T-cell (primary cell): Measurements from ENCODE around the gene CEACAM5. TPM values are rescaled to one million over a fixed set of nuclear protein-coding genes. Genes with fewer than 3 reads are reported as not detected.
A peak's percentile ranks its signal among the peaks of the same experiment; 100 is the strongest.

Experiments used
- ATAC-seq, 4 experiments: fragments of 200-7000 bp in 3 of 4; fragments of 150-1000 bp in 1 of 4; cut with Tn5 transposase; replicated peaks in 1 of 4; 1 replicate in 3 of 4; 2 replicates in 1 of 4; pipeline ENCODE4 v1.10.0; 2021; ENCODE audit warnings: moderate library complexity in 3 of 4, mild to moderate bottlenecking in 2 of 4, moderate number of reproducible peaks in 1 of 4
- CTCF ChIA-PET, 2 donors: fragments of 300-600 bp; sonication (Branson Sonifier 250); formaldehyde crosslinking; loops; one replicate each; lab custom pipeline; 2022; ENCODE audit warnings: antibody characterized with exemption in 2 of 2; lab: Charles Lee
- POLR2A ChIA-PET, 2 donors: fragments of 300-600 bp; sonication (Branson Sonifier 250); formaldehyde crosslinking; loops; one replicate each; lab custom pipeline; 2022; ENCODE audit warnings: antibody characterized with exemption in 2 of 2; lab: Charles Lee
- DNase-seq, 35 experiments: peaks; one replicate each; pipeline versions ENCODE4 v3.0.0 to v3.0.0-alpha.2; 2013 to 2023
- H3K27ac ChIP-seq: one replicate; pipeline ENCODE4 v1.5.1; 2013; ENCODE audit warnings: low read length
- H3K27me3 ChIP-seq, 2 experiments: replicated peaks in 1 of 2; 1 replicate in 1 of 2; 2 replicates in 1 of 2; pipeline versions ENCODE4 v1.6.1 to v1.7.0; 2013; ENCODE audit warnings: low read length in 1 of 2, mixed read lengths in 1 of 2; ENCODE audit not compliant: control insufficient read depth in 2 of 2, insufficient read depth in 2 of 2; ENCODE audit errors: extremely low read depth in 1 of 2
- H3K36me3 ChIP-seq, 2 donors: 1 replicate in 1 of 2; 2 replicates in 1 of 2; pipeline versions ENCODE4 v1.6.1 to v1.7.0; 2013; ENCODE audit warnings: low read length in 1 of 2; ENCODE audit not compliant: control insufficient read depth in 2 of 2, insufficient read depth in 1 of 2; ENCODE audit errors: extremely low read depth in 1 of 2
- H3K4me1 ChIP-seq, 2 experiments: 1 replicate in 1 of 2; 2 replicates in 1 of 2; pipeline versions ENCODE4 v1.6.1 to v1.7.0; 2013; ENCODE audit warnings: low read length in 2 of 2, mixed read lengths in 1 of 2; ENCODE audit not compliant: insufficient read depth in 2 of 2, control insufficient read depth in 1 of 2; ENCODE audit errors: extremely low read depth in 1 of 2
- H3K4me3 ChIP-seq, 2 donors: 1 replicate in 1 of 2; 2 replicates in 1 of 2; pipeline versions ENCODE4 v1.5.1 to v1.7.0; 2013; ENCODE audit warnings: mild to moderate bottlenecking in 2 of 2, low read length in 1 of 2, moderate library complexity in 1 of 2; ENCODE audit not compliant: control insufficient read depth in 1 of 2; ENCODE audit errors: extremely low read depth in 1 of 2
- H3K9me3 ChIP-seq: 2 replicates; pipeline ENCODE4 v1.7.0; 2013
- H3K27ac Mint-ChIP-seq, 2 donors: one replicate each; pipeline ENCODE4 v1.8.0; 2020 to 2021; ENCODE audit warnings: mild to moderate bottlenecking in 2 of 2, mixed read lengths in 2 of 2
- H3K27me3 Mint-ChIP-seq, 2 donors: one replicate each; pipeline ENCODE4 v1.8.0; 2021 to 2022; ENCODE audit warnings: mixed read lengths in 2 of 2
- H3K36me3 Mint-ChIP-seq: one replicate; pipeline ENCODE4 v1.8.0; 2021; ENCODE audit warnings: mixed read lengths
- H3K4me1 Mint-ChIP-seq, 3 donors: one replicate each; pipeline ENCODE4 v1.8.0; 2020 to 2022; ENCODE audit warnings: mixed read lengths in 3 of 3, mild to moderate bottlenecking in 1 of 3
- H3K4me3 Mint-ChIP-seq, 3 donors: one replicate each; pipeline ENCODE4 v1.8.0; 2020 to 2022; ENCODE audit warnings: mild to moderate bottlenecking in 3 of 3, mixed read lengths in 3 of 3, moderate library complexity in 3 of 3
- H3K9me3 Mint-ChIP-seq, 3 donors: one replicate each; pipeline ENCODE4 v1.8.0; 2020 to 2022; ENCODE audit warnings: mixed read lengths in 3 of 3
- WGBS: methylation state at CpG from one replicate; pipeline ENCODE4 v1.1.5; 2013; ENCODE audit warnings: missing lambda C conversion rate; ENCODE audit not compliant: insufficient coverage; 5-methylcytosine and 5-hydroxymethylcytosine counted together
- total RNA-seq, 35 experiments: library from RNA in 6 of 35; stranded (reverse) in 6 of 35; fragments of 120-200 nt in 1 of 35; gene quantifications; one replicate each; pipeline versions ENCODE4 v1.2.1 to v1.2.4 and lab custom pipeline; 2013 to 2026

Gene CEACAM5
- total RNA-seq, 5 donors from 2014 or later (not counting 1 experiment from before 2014, with no cell fraction given), result 0.61 to 1.3 (median 1.0) TPM; not detected in 2

- Histone ChIP-seq H3K27ac (no peak overlapping the region), H3K4me3 (no peak overlapping the region), H3K4me1 (no peaks in the 10 kb centered on the region), H3K36me3 (no peaks in the 10 kb centered on the region), H3K9me3 (no peaks in the 10 kb centered on the region), H3K27me3 (peaks cover 0 to 66% of the 10 kb centered on the region in 2 experiments)
- ChIA-PET CTCF (interaction anchor here in 1 of 2 donors (1.0 kb wide), 1 partner anchor 9 kb away, joined by 4 read pairs; no protein-coding TSS in a partner anchor), POLR2A (no interaction called here)
- H3K27me3 Mint-ChIP-seq, result peaks cover 37 to 38% of the 10 kb centered on the region in 2 donors
- no peak for ATAC-seq
- 55% methylated on average over 7 of the region's 9 CpGs for WGBS
- no peak overlapping the region for H3K27ac Mint-ChIP-seq
- H3K36me3 Mint-ChIP-seq, result no peaks in the 10 kb centered on the region
- H3K9me3 Mint-ChIP-seq, result peaks cover 0 to 12% (median 5%) of the 10 kb centered on the region in 3 donors
- no peak overlapping the region for H3K4me3 Mint-ChIP-seq
- H3K4me1 Mint-ChIP-seq, result no peaks in the 10 kb centered on the region
- DNase-seq, result peak in 2 of 35 experiments; percentile 8 to 9
Observed at GRCh38 chr19:41697198-41697855, 11.1 kb upstream of the CEACAM5 start.

GRCh38 chr19:41698746-41699230, 9.6 kb upstream of the CEACAM5 start:
- Mint-ChIP-seq H3K36me3 (no peaks in the 10 kb centered on the region), H3K4me3 (no peak overlapping the region), H3K27ac (no peak overlapping the region), H3K4me1 (no peaks in the 10 kb centered on the region), H3K9me3 (no peaks in the 10 kb centered on the region), H3K27me3 (peaks cover 31% of the 10 kb centered on the region in 2 donors)
- ChIA-PET POLR2A (no interaction called here), CTCF (interaction anchor here in 1 of 2 donors (0.6 to 0.9 kb wide), 4 partner anchors 8 to 173 kb away, joined by 3 to 7 read pairs (median 6); no protein-coding TSS in a partner anchor)
- WGBS, result 29% methylated on average over 1 of the region's 1 CpG
- no peaks in the 10 kb centered on the region for H3K4me1 ChIP-seq
- ATAC-seq, result no peak
- no peak overlapping the region for H3K4me3 ChIP-seq
- peaks cover 0 to 69% of the 10 kb centered on the region in 2 experiments for H3K27me3 ChIP-seq
- no peak for DNase-seq
- no peaks in the 10 kb centered on the region for H3K36me3 ChIP-seq
- H3K27ac ChIP-seq, result no peak overlapping the region
- no peaks in the 10 kb centered on the region for H3K9me3 ChIP-seq

- CTCF ChIA-PET, result interaction anchor here in 1 of 2 donors (0.6 to 0.9 kb wide), 4 partner anchors 7 to 173 kb away, joined by 3 to 7 read pairs (median 6); no protein-coding TSS in a partner anchor
- no peaks in the 10 kb centered on the region for H3K36me3 Mint-ChIP-seq
- Histone ChIP-seq H3K4me3 (no peak overlapping the region), H3K27ac (no peak overlapping the region), H3K36me3 (no peaks in the 10 kb centered on the region), H3K27me3 (peaks cover 0 to 69% of the 10 kb centered on the region in 2 experiments), H3K9me3 (no peaks in the 10 kb centered on the region), H3K4me1 (no peaks in the 10 kb centered on the region)
- DNase-seq (peak in 2 of 35 experiments; percentile 7 to 21), ATAC-seq (no peak)
- 78% methylated on average over 17 of the region's 17 CpGs for WGBS
- POLR2A ChIA-PET, result no interaction called here
- H3K27ac Mint-ChIP-seq, result no peak overlapping the region
- H3K27me3 Mint-ChIP-seq, result peaks cover 29 to 32% of the 10 kb centered on the region in 2 donors
- no peak overlapping the region for H3K4me3 Mint-ChIP-seq
- no peaks in the 10 kb centered on the region for H3K9me3 Mint-ChIP-seq
- H3K4me1 Mint-ChIP-seq, result no peaks in the 10 kb centered on the region
Observed at GRCh38 chr19:41699231-41699967, 9.0 kb upstream of the CEACAM5 start.

- POLR2A ChIA-PET, result no interaction called here
- H3K36me3 ChIP-seq, result no peaks in the 10 kb centered on the region
- Mint-ChIP-seq H3K36me3 (no peaks in the 10 kb centered on the region), H3K4me1 (no peaks in the 10 kb centered on the region), H3K27me3 (peaks cover 30 to 37% of the 10 kb centered on the region in 2 donors), H3K9me3 (no peaks in the 10 kb centered on the region), H3K4me3 (no peak overlapping the region), H3K27ac (no peak overlapping the region)
- peaks cover 0 to 66% of the 10 kb centered on the region in 2 experiments for H3K27me3 ChIP-seq
- H3K4me3 ChIP-seq, result no peak overlapping the region
- no peaks in the 10 kb centered on the region for H3K4me1 ChIP-seq
- CTCF ChIA-PET, result interaction anchor here in 1 of 2 donors (0.7 kb wide), 1 partner anchor 27 kb away, joined by 4 read pairs; no protein-coding TSS in a partner anchor
- 33% methylated on average over 1 of the region's 2 CpGs for whole genome bisulfite sequencing
- DNase-seq (peak in 1 of 35 experiments; percentile 22), ATAC-seq (no peak)
- no peaks in the 10 kb centered on the region for H3K9me3 ChIP-seq
- no peak overlapping the region for H3K27ac ChIP-seq
Observed at GRCh38 chr19:41699968-41700323, 8.5 kb upstream of the CEACAM5 start.

GRCh38 chr19:41700381-41701195, 7.8 kb upstream of the CEACAM5 start:
- no peak overlapping the region for H3K4me3 Mint-ChIP-seq
- H3K27ac Mint-ChIP-seq, result no peak overlapping the region
- ATAC-seq (no peak), DNase-seq (no peak)
- Histone ChIP-seq H3K36me3 (no peaks in the 10 kb centered on the region), H3K9me3 (no peaks in the 10 kb centered on the region), H3K27ac (no peak overlapping the region), H3K4me1 (no peaks in the 10 kb centered on the region), H3K27me3 (peaks cover 0 to 66% of the 10 kb centered on the region in 2 experiments), H3K4me3 (no peak overlapping the region)
- H3K4me1 Mint-ChIP-seq, result no peaks in the 10 kb centered on the region
- no peaks in the 10 kb centered on the region for H3K9me3 Mint-ChIP-seq
- POLR2A ChIA-PET, result no interaction called here
- peaks cover 30 to 37% of the 10 kb centered on the region in 2 donors for H3K27me3 Mint-ChIP-seq
- 80% methylated on average over 10 of the region's 13 CpGs for WGBS
- CTCF ChIA-PET, result interaction anchor here in 1 of 2 donors (0.7 kb wide), 1 partner anchor 26 kb away, joined by 4 read pairs; no protein-coding TSS in a partner anchor
- no peaks in the 10 kb centered on the region for H3K36me3 Mint-ChIP-seq
